GM23248 (cell line): Measurements from ENCODE around the gene BPGM.

ENCODE experiments used
- EZH2 ChIP-seq: fragments of 200-600 bp; sonication (generic); IDR thresholded peaks from 2 replicates; pipeline ENCODE4 v1.6.1; 2018; ENCODE audit warnings: antibody characterized with exemption, mild to moderate bottlenecking; ENCODE audit not compliant: insufficient read depth, poor library complexity, severe bottlenecking
- EZH2phosphoT487 ChIP-seq: fragments of 200-600 bp; sonication (generic); IDR thresholded peaks from 2 replicates; pipeline ENCODE4 v1.6.1; 2018; ENCODE audit warnings: antibody characterized with exemption, moderate library complexity, mild to moderate bottlenecking, low read depth; ENCODE audit not compliant: insufficient read depth

- TF ChIP-seq EZH2, result no peak
- no peak for TF ChIP-seq EZH2phosphoT487
Measured at GRCh38 chr7:134686786-134687185, 40.1 kb downstream of the BPGM start.
